Neural progenitor cell (in vitro differentiated cells): ENCODE data around the gene PI16.

Source experiments
- CTCF ChIP-seq: fragments of 200-600 bp; sonication (generic); IDR thresholded peaks from 2 replicates; pipeline ENCODE4 v1.5.1; 2017; ENCODE audit warnings: antibody characterized with exemption, mild to moderate bottlenecking
- EZH2 ChIP-seq: fragments of 200-600 bp; sonication (generic); IDR thresholded peaks from 2 replicates; pipeline ENCODE4 v1.6.1; 2017; ENCODE audit warnings: antibody characterized with exemption, mild to moderate bottlenecking, moderate library complexity

GRCh38 chr6:36980129-36980528 lies 25.6 kb downstream of the PI16 start:
- TF ChIP-seq EZH2 (no peak), CTCF (no peak)
